ENCODE data around the gene SPOUT1.

DNA sequence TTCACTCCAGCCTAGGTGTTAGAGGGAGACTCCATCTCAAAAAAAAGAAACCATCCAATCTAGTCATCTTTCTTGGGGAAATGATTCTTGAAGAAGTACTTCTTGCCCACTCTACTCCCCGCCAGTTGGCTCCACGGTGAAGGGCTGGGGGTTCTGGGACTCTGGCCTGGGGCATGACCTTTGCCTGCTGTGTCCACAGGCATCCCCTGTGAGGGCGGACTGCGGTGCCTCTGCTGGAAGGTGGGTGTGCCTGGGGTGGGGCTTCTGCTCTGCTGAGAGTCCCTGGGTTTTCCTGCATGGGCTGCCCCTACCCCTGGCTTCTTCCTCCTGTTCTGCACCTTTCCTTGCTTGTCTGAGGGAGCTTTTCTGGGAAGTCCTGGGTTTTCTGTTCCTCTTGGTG lies 39.1 kb downstream of the SPOUT1 start:
- TF ChIP-seq, protein P1, sequence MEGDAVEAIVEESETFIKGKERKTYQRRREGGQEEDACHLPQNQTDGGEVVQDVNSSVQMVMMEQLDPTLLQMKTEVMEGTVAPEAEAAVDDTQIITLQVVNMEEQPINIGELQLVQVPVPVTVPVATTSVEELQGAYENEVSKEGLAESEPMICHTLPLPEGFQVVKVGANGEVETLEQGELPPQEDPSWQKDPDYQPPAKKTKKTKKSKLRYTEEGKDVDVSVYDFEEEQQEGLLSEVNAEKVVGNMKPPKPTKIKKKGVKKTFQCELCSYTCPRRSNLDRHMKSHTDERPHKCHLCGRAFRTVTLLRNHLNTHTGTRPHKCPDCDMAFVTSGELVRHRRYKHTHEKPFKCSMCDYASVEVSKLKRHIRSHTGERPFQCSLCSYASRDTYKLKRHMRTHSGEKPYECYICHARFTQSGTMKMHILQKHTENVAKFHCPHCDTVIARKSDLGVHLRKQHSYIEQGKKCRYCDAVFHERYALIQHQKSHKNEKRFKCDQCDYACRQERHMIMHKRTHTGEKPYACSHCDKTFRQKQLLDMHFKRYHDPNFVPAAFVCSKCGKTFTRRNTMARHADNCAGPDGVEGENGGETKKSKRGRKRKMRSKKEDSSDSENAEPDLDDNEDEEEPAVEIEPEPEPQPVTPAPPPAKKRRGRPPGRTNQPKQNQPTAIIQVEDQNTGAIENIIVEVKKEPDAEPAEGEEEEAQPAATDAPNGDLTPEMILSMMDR (IDR thresholded peaks at IDR 0.05; ENCODE audit: insufficient read depth, low read depth, low read length): no peak
- no peak for TF ChIP-seq EZH2 (IDR thresholded peaks at IDR 0.05; ENCODE audit: insufficient read depth, low read length)

Data from astrocyte (in vitro differentiated cells and primary cell).